ENCODE data around the gene NRXN3. TPM values are rescaled to one million over a fixed set of nuclear protein-coding genes. Genes with fewer than 3 reads are reported as not detected.
A peak's percentile ranks its signal among the peaks of the same experiment; 100 is the strongest.

The NRXN3 gene
- total RNA-seq, 1 experiment from 2014 or later, result not detected

DNA sequence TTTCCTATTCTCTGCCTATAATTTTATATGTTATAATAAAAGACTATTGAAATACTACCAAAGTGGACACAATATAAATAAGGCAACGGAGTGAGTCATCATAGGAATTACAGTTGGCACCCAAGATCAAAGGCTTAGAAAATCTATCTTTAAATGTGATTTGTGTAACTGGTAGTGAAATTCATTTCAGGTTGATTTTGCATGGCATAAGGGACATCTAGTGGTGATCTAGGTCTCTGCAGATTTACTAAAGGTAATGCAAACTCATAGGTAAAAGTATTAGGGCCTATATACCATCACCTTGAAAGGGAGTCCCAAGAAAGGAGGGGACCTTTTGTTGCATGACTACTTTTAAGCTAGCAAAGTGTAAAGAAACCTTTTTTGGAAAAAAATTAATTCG is 527.2 kb downstream of the NRXN3 start:
- DNase-seq, result no peak
- BruUV-seq (replicated peaks), result no TSS peak
- no peak overlapping the region for H3K4me2 ChIP-seq
- no peaks in the 10 kb centered on the region for H3K9me3 ChIP-seq (ENCODE audit: insufficient read depth, low read depth)
- H3K36me3 ChIP-seq (ENCODE audit: low read depth), result no peaks in the 10 kb centered on the region
- no peaks in the 10 kb centered on the region for H3K9me2 ChIP-seq (ENCODE audit: insufficient read depth)
- no peaks in the 10 kb centered on the region for H3F3A ChIP-seq (ENCODE audit: insufficient read depth, low read depth)
- H3K79me2 ChIP-seq (ENCODE audit: low read depth), result no peaks in the 10 kb centered on the region
- 0 out of 2 replicates have a peak, but pooled peaks cover 3% of the 10 kb centered on the region for H3K27me3 ChIP-seq (ENCODE audit: insufficient read depth, low read depth)
- no peak overlapping the region for H3K27ac ChIP-seq
- intact Hi-C loops (cut with micrococcal nuclease; ENCODE audit: unreplicated experiment), result loop anchor here (2.0 kb wide), 1 partner anchor 835 kb away; no protein-coding TSS in a partner anchor
- CTCF ChIA-PET, result no interaction called here
- no peak for TF ChIP-seq EZH2 (IDR thresholded peaks at IDR 0.05; ENCODE audit: low read depth)
- TF ChIP-seq, protein P1, sequence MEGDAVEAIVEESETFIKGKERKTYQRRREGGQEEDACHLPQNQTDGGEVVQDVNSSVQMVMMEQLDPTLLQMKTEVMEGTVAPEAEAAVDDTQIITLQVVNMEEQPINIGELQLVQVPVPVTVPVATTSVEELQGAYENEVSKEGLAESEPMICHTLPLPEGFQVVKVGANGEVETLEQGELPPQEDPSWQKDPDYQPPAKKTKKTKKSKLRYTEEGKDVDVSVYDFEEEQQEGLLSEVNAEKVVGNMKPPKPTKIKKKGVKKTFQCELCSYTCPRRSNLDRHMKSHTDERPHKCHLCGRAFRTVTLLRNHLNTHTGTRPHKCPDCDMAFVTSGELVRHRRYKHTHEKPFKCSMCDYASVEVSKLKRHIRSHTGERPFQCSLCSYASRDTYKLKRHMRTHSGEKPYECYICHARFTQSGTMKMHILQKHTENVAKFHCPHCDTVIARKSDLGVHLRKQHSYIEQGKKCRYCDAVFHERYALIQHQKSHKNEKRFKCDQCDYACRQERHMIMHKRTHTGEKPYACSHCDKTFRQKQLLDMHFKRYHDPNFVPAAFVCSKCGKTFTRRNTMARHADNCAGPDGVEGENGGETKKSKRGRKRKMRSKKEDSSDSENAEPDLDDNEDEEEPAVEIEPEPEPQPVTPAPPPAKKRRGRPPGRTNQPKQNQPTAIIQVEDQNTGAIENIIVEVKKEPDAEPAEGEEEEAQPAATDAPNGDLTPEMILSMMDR (conservative IDR thresholded peaks at IDR 0.05), result peak; percentile 65
- POLR2A ChIA-PET (ENCODE audit: unreplicated experiment), result no interaction called here
- no peak overlapping the region for H2AFZ ChIP-seq
- H4K20me1 ChIP-seq (ENCODE audit: insufficient read depth), result no peaks in the 10 kb centered on the region
- H3K4me3 ChIP-seq, result no peak overlapping the region
- no peaks in the 10 kb centered on the region for H3K4me1 ChIP-seq (replicated peaks; ENCODE audit: insufficient read depth)

DNA sequence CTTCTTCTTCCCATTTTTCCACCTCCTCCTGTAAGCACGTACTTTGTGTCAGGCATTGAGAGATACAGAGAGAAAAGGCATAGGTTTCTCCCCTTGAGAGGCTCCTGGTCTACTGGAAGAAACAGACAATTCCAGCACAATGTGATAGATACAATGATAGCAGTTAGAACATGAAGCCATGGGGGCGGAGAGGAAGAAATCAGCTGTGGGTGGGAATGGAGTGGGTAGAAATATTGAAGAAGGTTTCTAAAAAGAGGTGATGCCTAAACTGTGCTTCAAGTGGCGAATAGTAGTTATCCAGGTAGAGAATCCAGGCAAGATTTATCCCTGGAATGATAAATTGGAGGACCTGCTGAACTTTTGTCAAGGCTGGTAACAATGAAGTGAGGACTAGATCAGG is 528.8 kb downstream of the NRXN3 start:
- BruUV-seq (replicated peaks), result no TSS peak
- no peaks in the 10 kb centered on the region for H3K79me2 ChIP-seq (ENCODE audit: low read depth)
- no peak for DNase-seq
- no peaks in the 10 kb centered on the region for H3F3A ChIP-seq (ENCODE audit: insufficient read depth, low read depth)
- no peaks in the 10 kb centered on the region for H4K20me1 ChIP-seq (ENCODE audit: insufficient read depth)
- ChIA-PET POLR2A (ENCODE audit: unreplicated experiment) (no interaction called here), CTCF (no interaction called here)
- H3K4me3 ChIP-seq, result no peak overlapping the region
- intact Hi-C loops (cut with micrococcal nuclease; ENCODE audit: unreplicated experiment), result no loop called here
- H3K4me2 ChIP-seq, result no peak overlapping the region
- TF ChIP-seq EZH2 (IDR thresholded peaks at IDR 0.05; ENCODE audit: low read depth), result no peak
- TF ChIP-seq, protein P1 (conservative IDR thresholded peaks at IDR 0.05), result no peak
- H3K9me2 ChIP-seq (ENCODE audit: insufficient read depth), result no peaks in the 10 kb centered on the region
- H3K9me3 ChIP-seq (ENCODE audit: insufficient read depth, low read depth), result no peaks in the 10 kb centered on the region
- no peaks in the 10 kb centered on the region for H3K4me1 ChIP-seq (replicated peaks; ENCODE audit: insufficient read depth)
- H3K36me3 ChIP-seq (ENCODE audit: low read depth), result no peaks in the 10 kb centered on the region
- H2AFZ ChIP-seq, result no peak overlapping the region
- no peak overlapping the region for H3K27ac ChIP-seq
- H3K27me3 ChIP-seq (ENCODE audit: insufficient read depth, low read depth), result 0 out of 2 replicates have a peak, but pooled peaks cover 3% of the 10 kb centered on the region

DNA sequence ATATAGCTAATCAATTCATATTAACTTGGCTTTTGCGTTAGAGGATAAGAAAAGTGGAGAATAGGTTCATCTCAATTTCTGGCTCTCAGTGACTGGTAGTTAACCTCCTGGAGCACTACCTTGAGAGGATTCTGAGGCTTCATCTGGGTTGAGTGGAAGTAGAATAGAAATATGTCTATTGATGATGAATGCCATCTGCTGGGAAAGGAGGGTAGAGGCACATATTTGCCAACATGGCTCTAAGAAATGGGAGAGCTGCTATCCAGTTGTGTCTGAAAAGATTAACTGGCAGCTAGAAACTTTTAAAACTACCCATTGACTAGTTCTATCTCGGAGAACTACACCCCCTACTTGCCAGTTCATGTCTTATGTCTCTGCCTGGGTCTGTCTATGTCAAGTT is 530.1 kb downstream of the NRXN3 start:
- intact Hi-C loops (cut with micrococcal nuclease; ENCODE audit: unreplicated experiment), result no loop called here
- H3K4me2 ChIP-seq, result no peak overlapping the region
- H3K9me3 ChIP-seq (ENCODE audit: insufficient read depth, low read depth), result no peaks in the 10 kb centered on the region
- no peaks in the 10 kb centered on the region for H3K4me1 ChIP-seq (replicated peaks; ENCODE audit: insufficient read depth)
- H3K4me3 ChIP-seq, result no peak overlapping the region
- H2AFZ ChIP-seq, result no peak overlapping the region
- no peaks in the 10 kb centered on the region for H3K79me2 ChIP-seq (ENCODE audit: low read depth)
- no peak overlapping the region for H3K27ac ChIP-seq
- no TSS peak for BruUV-seq (replicated peaks)
- TF ChIP-seq, protein P1 (conservative IDR thresholded peaks at IDR 0.05), result no peak
- no peak for TF ChIP-seq EZH2 (IDR thresholded peaks at IDR 0.05; ENCODE audit: low read depth)
- ChIA-PET CTCF (interaction anchor here (0.5 kb wide), 1 partner anchor 1345 kb away, joined by 3 read pairs; no protein-coding TSS in a partner anchor), POLR2A (ENCODE audit: unreplicated experiment) (no interaction called here)
- DNase-seq, result no peak
- H3F3A ChIP-seq (ENCODE audit: insufficient read depth, low read depth), result no peaks in the 10 kb centered on the region
- no peaks in the 10 kb centered on the region for H4K20me1 ChIP-seq (ENCODE audit: insufficient read depth)
- 0 out of 2 replicates have a peak, but pooled peaks cover 3% of the 10 kb centered on the region for H3K27me3 ChIP-seq (ENCODE audit: insufficient read depth, low read depth)
- no peaks in the 10 kb centered on the region for H3K9me2 ChIP-seq (ENCODE audit: insufficient read depth)
- no peaks in the 10 kb centered on the region for H3K36me3 ChIP-seq (ENCODE audit: low read depth)

All from PC-9 (cell line).